ENCODE results near the gene KCNJ13. TPM values are rescaled to one million over a fixed set of nuclear protein-coding genes. Genes with fewer than 3 reads are reported as not detected.

Gene KCNJ13
- total and polyA plus RNA-seq, 3 donors from 2014 or later: 0.25 to 2.8 (median 1.3) TPM

DNA sequence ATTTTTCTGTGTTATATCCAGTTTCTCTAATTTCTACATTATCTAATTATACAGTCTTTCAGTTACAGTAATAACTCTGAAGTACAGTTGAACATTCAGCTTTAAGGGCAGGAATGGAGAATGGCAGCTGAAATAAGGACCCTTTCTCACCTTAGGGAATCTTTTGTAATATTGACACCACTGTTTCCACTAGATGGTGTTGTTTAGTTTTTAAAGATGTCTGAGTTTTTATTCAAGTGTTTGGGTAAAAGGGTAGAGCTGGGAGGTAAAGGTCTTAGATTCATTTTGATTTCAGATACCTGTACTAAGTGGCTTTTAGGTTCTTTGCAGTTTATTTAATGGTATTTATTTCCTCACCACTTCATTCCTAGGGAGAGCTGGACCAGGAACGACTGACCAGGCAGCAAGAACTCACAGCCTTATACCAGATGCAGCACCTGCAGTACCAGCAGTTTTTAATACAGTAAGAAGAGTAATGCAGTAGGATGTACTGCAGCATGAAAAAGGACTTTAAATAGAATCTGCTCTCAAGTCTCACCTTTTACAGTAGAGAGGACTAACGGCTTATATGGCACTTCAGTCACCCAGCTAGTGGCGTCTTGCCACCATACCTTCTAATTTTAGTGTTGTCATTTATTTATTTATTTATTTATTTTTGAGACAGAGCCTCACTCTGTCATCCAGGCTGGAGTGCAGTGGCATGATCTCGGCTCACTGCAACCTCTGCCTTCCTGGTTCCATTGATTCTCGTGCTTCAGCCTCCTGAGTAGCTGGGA lies 33.2 kb upstream of the KCNJ13 start:
- Histone ChIP-seq H3K27me3 (no peaks in the 10 kb centered on the region), H3K9me3 (no peaks in the 10 kb centered on the region), H3K4me3 (no peak overlapping the region), H3K36me3 (ENCODE audit: low read depth, missing control alignments) (no peaks in the 10 kb centered on the region), H3K4me1 (no peaks in the 10 kb centered on the region), H3K27ac (no peak overlapping the region)
- TF ChIP-seq POLR2A (IDR thresholded peaks at IDR 0.05) (no peak), CTCF (IDR thresholded peaks at IDR 0.05) (no peak)
- intact Hi-C loops (cut with DNase I; ENCODE audit: low total_unique reads): no loop called here
- no peak for DNase-seq
- 90 to 93% methylated on average over 5 of the region's 5 CpGs for WGBS, 2 donors

- no peak for TF ChIP-seq CTCF (IDR thresholded peaks at IDR 0.05)
- TF ChIP-seq POLR2A (IDR thresholded peaks at IDR 0.05): no peak
- Histone ChIP-seq H3K9me3 (no peaks in the 10 kb centered on the region), H3K4me1 (no peaks in the 10 kb centered on the region), H3K27me3 (no peaks in the 10 kb centered on the region), H3K27ac (no peak overlapping the region), H3K4me3 (no peak overlapping the region), H3K36me3 (ENCODE audit: low read depth, missing control alignments) (no peaks in the 10 kb centered on the region)
- no peak for DNase-seq
- intact Hi-C loops (cut with DNase I; ENCODE audit: low total_unique reads): no loop called here
- WGBS, 2 donors: 78 to 86% methylated on average over 3 of the region's 3 CpGs
Observed at GRCh38 chr2:232802091-232802490, 25.7 kb upstream of the KCNJ13 start.

- H3K27ac ChIP-seq: no peak overlapping the region
- H3K27me3 ChIP-seq: no peaks in the 10 kb centered on the region
- H3K36me3 ChIP-seq (ENCODE audit: low read depth, missing control alignments): no peaks in the 10 kb centered on the region
- TF ChIP-seq POLR2A (IDR thresholded peaks at IDR 0.05) (no peak), CTCF (IDR thresholded peaks at IDR 0.05) (no peak)
- no peak overlapping the region for H3K4me3 ChIP-seq
- H3K9me3 ChIP-seq: no peaks in the 10 kb centered on the region
- intact Hi-C loops (cut with DNase I; ENCODE audit: low total_unique reads): no loop called here
- 81 to 86% methylated on average over 2 of the region's 2 CpGs for WGBS, 2 donors
- no peak for DNase-seq
- H3K4me1 ChIP-seq: no peaks in the 10 kb centered on the region
Observed at GRCh38 chr2:232800166-232800565, 23.8 kb upstream of the KCNJ13 start.

- no peak for TF ChIP-seq POLR2A (IDR thresholded peaks at IDR 0.05)
- no peak for TF ChIP-seq CTCF (IDR thresholded peaks at IDR 0.05)
- H3K27ac ChIP-seq: no peak overlapping the region
- no peaks in the 10 kb centered on the region for H3K27me3 ChIP-seq
- intact Hi-C loops (cut with DNase I; ENCODE audit: low total_unique reads): no loop called here
- no peaks in the 10 kb centered on the region for H3K9me3 ChIP-seq
- H3K36me3 ChIP-seq (ENCODE audit: low read depth, missing control alignments): no peaks in the 10 kb centered on the region
- H3K4me1 ChIP-seq: no peaks in the 10 kb centered on the region
- H3K4me3 ChIP-seq: no peak overlapping the region
- DNase-seq: no peak
Observed at GRCh38 chr2:232798187-232798586, 21.8 kb upstream of the KCNJ13 start.

DNA sequence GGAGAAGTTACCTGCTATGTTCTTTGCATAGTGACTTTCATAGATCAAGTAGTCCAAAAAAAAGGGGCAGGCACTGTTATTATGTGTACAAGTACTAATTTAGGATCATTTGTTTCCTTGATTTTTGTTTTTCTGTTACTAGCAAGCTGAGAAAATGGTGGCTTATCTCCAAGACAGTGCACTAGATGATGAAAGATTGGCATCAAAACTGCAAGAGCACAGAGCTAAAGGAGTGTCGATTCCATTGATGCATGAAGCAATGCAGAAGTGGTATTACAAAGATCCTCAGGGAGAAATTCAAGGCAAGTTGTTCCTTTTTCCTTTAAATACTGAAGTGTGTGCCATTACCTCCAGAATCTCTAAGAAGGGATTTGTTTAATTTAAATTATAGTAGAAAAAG lies 19.6 kb upstream of the KCNJ13 start:
- no peaks in the 10 kb centered on the region for H3K4me1 ChIP-seq
- no peak for DNase-seq
- no peaks in the 10 kb centered on the region for H3K9me3 ChIP-seq
- H3K4me3 ChIP-seq: no peak overlapping the region
- whole genome bisulfite sequencing, 2 donors: 95 to 97% methylated on average over 1 of the region's 1 CpG
- no peaks in the 10 kb centered on the region for H3K36me3 ChIP-seq (ENCODE audit: low read depth, missing control alignments)
- no peaks in the 10 kb centered on the region for H3K27me3 ChIP-seq
- TF ChIP-seq CTCF (IDR thresholded peaks at IDR 0.05) (no peak), POLR2A (IDR thresholded peaks at IDR 0.05) (no peak)
- no peak overlapping the region for H3K27ac ChIP-seq
- intact Hi-C loops (cut with DNase I; ENCODE audit: low total_unique reads): no loop called here
